Measurements from ENCODE around the gene NUP85. TPM values are rescaled to one million over a fixed set of nuclear protein-coding genes. Genes with fewer than 3 reads are reported as not detected.
"Not testable (repeated sequence)": the region's sequence is repeated elsewhere in the genome, so short reads cannot be mapped to it uniquely, and the experiment has no call there.

Gene NUP85
- total RNA-seq, 1 experiment from 2014 or later: 59.1 TPM

GRCh38 chr17:75267411-75268232 is 62.1 kb downstream of the NUP85 start:
- no peak for DNase-seq (ENCODE audit: low spot score)

GRCh38 chr17:75269844-75270217 is 64.4 kb downstream of the NUP85 start:
- DNase-seq (ENCODE audit: low spot score): no peak

GRCh38 chr17:75270218-75270965 is 64.9 kb downstream of the NUP85 start:
- DNase-seq (ENCODE audit: low spot score): peak; percentile 67

- no peak for DNase-seq (ENCODE audit: low spot score)
Measured at GRCh38 chr17:75270966-75271232, 65.4 kb downstream of the NUP85 start, which contains the start of gene MIF4GD. MIF4GD (minus strand) TSS chr17:75271231; CDS start chr17:75270195, 1,036 bp downstream.

GRCh38 chr17:75271233-75271954 is 65.9 kb downstream of the NUP85 start:
- DNase-seq (ENCODE audit: low spot score): peak; percentile 54

GRCh38 chr17:75271955-75272847 is 66.7 kb downstream of the NUP85 start:
- DNase-seq (ENCODE audit: low spot score): no peak

- no peak for DNase-seq (ENCODE audit: low spot score)
Measured at GRCh38 chr17:75272848-75273184, 67.3 kb downstream of the NUP85 start.

GRCh38 chr17:75273977-75274708 is 68.7 kb downstream of the NUP85 start:
- DNase-seq (ENCODE audit: low spot score): peak; percentile 46

- DNase-seq (ENCODE audit: low spot score): peak; percentile 66
Measured at GRCh38 chr17:75277664-75278071, 72.2 kb downstream of the NUP85 start.

GRCh38 chr17:75280189-75280588 is 74.7 kb downstream of the NUP85 start:
- DNase-seq (ENCODE audit: low spot score): not testable (repeated sequence)

GRCh38 chr17:75285123-75285522 is 79.6 kb downstream of the NUP85 start:
- no peak for DNase-seq (ENCODE audit: low spot score)

Other genes starting within 250 kb of the NUP85 start
- gene HID1, start 232.9 kb upstream of the NUP85 start, total RNA-seq (2014; rRNA removed; shearing (Covaris generic)): 0.65 and 2.7 TPM in 2 replicates
- 24.0 and 26.6 TPM in 2 replicates for gene CDR2L, start 218.0 kb upstream of the NUP85 start, total RNA-seq (2014; rRNA removed; shearing (Covaris generic))
- gene MRPL58, start 193.0 kb upstream of the NUP85 start, total RNA-seq (2014; rRNA removed; shearing (Covaris generic)): 135 TPM in 2 replicates
- gene ATP5PD, start 158.7 kb upstream of the NUP85 start, total RNA-seq (2014; rRNA removed; shearing (Covaris generic)): 488 and 584 TPM in 2 replicates
- 25.6 and 25.7 TPM in 2 replicates for gene KCTD2, start 158.5 kb upstream of the NUP85 start, total RNA-seq (2014; rRNA removed; shearing (Covaris generic))
- 0.10 TPM in 1 of 2 replicates, not detected in the other for gene SLC16A5, start 117.7 kb upstream of the NUP85 start, total RNA-seq (2014; rRNA removed; shearing (Covaris generic))
- gene ARMC7, start 95.7 kb upstream of the NUP85 start, total RNA-seq (2014; rRNA removed; shearing (Covaris generic)): 3.2 and 6.0 TPM in 2 replicates
- 73.6 and 83.9 TPM in 2 replicates for gene NT5C, start 73.9 kb upstream of the NUP85 start, total RNA-seq (2014; rRNA removed; shearing (Covaris generic))
- gene JPT1, start 51.2 kb upstream of the NUP85 start, total RNA-seq (2014; rRNA removed; shearing (Covaris generic)): 626 and 687 TPM in 2 replicates
- gene SUMO2, start 22.7 kb upstream of the NUP85 start, total RNA-seq (2014; rRNA removed; shearing (Covaris generic)): 201 and 239 TPM in 2 replicates
- 12.9 and 15.1 TPM in 2 replicates for gene GGA3, start 55.9 kb downstream of the NUP85 start, total RNA-seq (2014; rRNA removed; shearing (Covaris generic))
- gene MRPS7, start 56.2 kb downstream of the NUP85 start, total RNA-seq (2014; rRNA removed; shearing (Covaris generic)): 100 and 101 TPM in 2 replicates
- gene MIF4GD, start 65.6 kb downstream of the NUP85 start, total RNA-seq (2014; rRNA removed; shearing (Covaris generic)): 34.2 and 43.5 TPM in 2 replicates
- 13.6 and 22.6 TPM in 2 replicates for gene SLC25A19, start 83.8 kb downstream of the NUP85 start, total RNA-seq (2014; rRNA removed; shearing (Covaris generic))
- gene GRB2, start 200.0 kb downstream of the NUP85 start, total RNA-seq (2014; rRNA removed; shearing (Covaris generic)): 116 and 123 TPM in 2 replicates

Data from A172 (cell line).